Fibroblast of lung (primary cell): Measurements from ENCODE around the gene THRAP3.

Experiments
- EZH2 ChIP-seq: IDR thresholded peaks from 2 replicates; pipeline ENCODE4 v1.5.1; 2012; ENCODE audit warnings: low read length, control low read depth, mild to moderate bottlenecking; ENCODE audit errors: missing control alignments
- TF ChIP-seq, protein P1 (sequence below), 2 donors: IDR thresholded peaks in 1 of 2; conservative IDR thresholded peaks in 1 of 2; 1 replicate in 1 of 2; 2 replicates in 1 of 2; pipeline ENCODE4 v1.5.1; 2011 to 2012; ENCODE audit warnings: low read length in 2 of 2, control low read depth in 1 of 2, inconsistent platforms in 1 of 2, low read depth in 1 of 2, mild to moderate bottlenecking in 1 of 2

DNA sequence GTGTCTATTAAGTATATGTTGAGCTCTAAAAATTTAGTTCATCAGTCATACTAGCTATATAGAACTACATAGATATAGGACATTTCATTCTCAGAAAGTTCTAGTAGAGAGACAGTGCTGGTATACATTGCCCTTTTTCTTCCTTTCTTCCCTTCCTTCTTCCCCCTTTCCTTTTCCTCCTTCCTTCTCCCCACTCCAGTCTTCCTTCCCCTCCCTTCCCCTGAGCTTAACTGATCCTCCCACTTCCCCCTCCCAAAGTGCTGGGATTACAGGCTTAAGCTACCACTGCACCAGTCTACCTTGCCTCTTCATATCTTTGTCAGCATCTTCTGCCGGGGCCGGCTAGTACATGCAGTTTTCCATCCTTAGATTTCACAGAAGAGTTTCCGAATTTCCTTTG is 12.1 kb downstream of the THRAP3 start:
- TF ChIP-seq, protein P1, sequence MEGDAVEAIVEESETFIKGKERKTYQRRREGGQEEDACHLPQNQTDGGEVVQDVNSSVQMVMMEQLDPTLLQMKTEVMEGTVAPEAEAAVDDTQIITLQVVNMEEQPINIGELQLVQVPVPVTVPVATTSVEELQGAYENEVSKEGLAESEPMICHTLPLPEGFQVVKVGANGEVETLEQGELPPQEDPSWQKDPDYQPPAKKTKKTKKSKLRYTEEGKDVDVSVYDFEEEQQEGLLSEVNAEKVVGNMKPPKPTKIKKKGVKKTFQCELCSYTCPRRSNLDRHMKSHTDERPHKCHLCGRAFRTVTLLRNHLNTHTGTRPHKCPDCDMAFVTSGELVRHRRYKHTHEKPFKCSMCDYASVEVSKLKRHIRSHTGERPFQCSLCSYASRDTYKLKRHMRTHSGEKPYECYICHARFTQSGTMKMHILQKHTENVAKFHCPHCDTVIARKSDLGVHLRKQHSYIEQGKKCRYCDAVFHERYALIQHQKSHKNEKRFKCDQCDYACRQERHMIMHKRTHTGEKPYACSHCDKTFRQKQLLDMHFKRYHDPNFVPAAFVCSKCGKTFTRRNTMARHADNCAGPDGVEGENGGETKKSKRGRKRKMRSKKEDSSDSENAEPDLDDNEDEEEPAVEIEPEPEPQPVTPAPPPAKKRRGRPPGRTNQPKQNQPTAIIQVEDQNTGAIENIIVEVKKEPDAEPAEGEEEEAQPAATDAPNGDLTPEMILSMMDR (conservative IDR thresholded peaks at IDR 0.05 in 1 of 2, IDR thresholded peaks at IDR 0.05 in 1 of 2; ENCODE audit: low read depth in 1 of 2, low read length in 2 of 2): no peak
- TF ChIP-seq EZH2: no peak
